Measurements from ENCODE around the gene KLK1. TPM values are rescaled to one million over a fixed set of nuclear protein-coding genes. Genes with fewer than 3 reads are reported as not detected.
"Not testable (repeated sequence)": the region's sequence is repeated elsewhere in the genome, so short reads cannot be mapped to it uniquely, and the experiment has no call there.

Gene KLK1
- total RNA-seq, 1 experiment from 2014 or later = not detected

- DNase-seq (ENCODE audit: low read depth) = no peak
- in situ Hi-C loops (cut with HindIII; ENCODE audit: low pct_unique_long_range_greater_than_20kb, low sequenced_read_pairs) = no loop called here
Observed at GRCh38 chr19:50796634-50797428, 26.8 kb downstream of the KLK1 start.

GRCh38 chr19:50796128-50796633 is 27.4 kb downstream of the KLK1 start:
- in situ Hi-C loops (cut with HindIII; ENCODE audit: low pct_unique_long_range_greater_than_20kb, low sequenced_read_pairs) = no loop called here

GRCh38 chr19:50795664-50796073 is 27.9 kb downstream of the KLK1 start:
- in situ Hi-C loops (cut with HindIII; ENCODE audit: low pct_unique_long_range_greater_than_20kb, low sequenced_read_pairs) = no loop called here

More at GRCh38 chr19:50796128-50796633, 27.4 kb downstream of the KLK1 start:
- DNase-seq (ENCODE audit: low read depth) = no peak

GRCh38 chr19:50794876-50795663 is 28.5 kb downstream of the KLK1 start:
- in situ Hi-C loops (cut with HindIII; ENCODE audit: low pct_unique_long_range_greater_than_20kb, low sequenced_read_pairs) = no loop called here
- DNase-seq (ENCODE audit: low read depth) = no peak

More at GRCh38 chr19:50795664-50796073, 27.9 kb downstream of the KLK1 start:
- no peak for DNase-seq (ENCODE audit: low read depth)

GRCh38 chr19:50794074-50794875 is 29.3 kb downstream of the KLK1 start:
- in situ Hi-C loops (cut with HindIII; ENCODE audit: low pct_unique_long_range_greater_than_20kb, low sequenced_read_pairs) = no loop called here

GRCh38 chr19:50793558-50794065 is 30.0 kb downstream of the KLK1 start:
- in situ Hi-C loops (cut with HindIII; ENCODE audit: low pct_unique_long_range_greater_than_20kb, low sequenced_read_pairs) = no loop called here
- DNase-seq (ENCODE audit: low read depth) = no peak

More at GRCh38 chr19:50794074-50794875, 29.3 kb downstream of the KLK1 start:
- DNase-seq (ENCODE audit: low read depth) = no peak

- in situ Hi-C loops (cut with HindIII; ENCODE audit: low pct_unique_long_range_greater_than_20kb, low sequenced_read_pairs) = no loop called here
- DNase-seq (ENCODE audit: low read depth) = no peak
Observed at GRCh38 chr19:50792272-50793250, 31.0 kb downstream of the KLK1 start.

- no peak for DNase-seq (ENCODE audit: low read depth)
- in situ Hi-C loops (cut with HindIII; ENCODE audit: low pct_unique_long_range_greater_than_20kb, low sequenced_read_pairs) = no loop called here
Observed at GRCh38 chr19:50791594-50792271, 31.9 kb downstream of the KLK1 start.

- DNase-seq (ENCODE audit: low read depth) = no peak
- in situ Hi-C loops (cut with HindIII; ENCODE audit: low pct_unique_long_range_greater_than_20kb, low sequenced_read_pairs) = no loop called here
Observed at GRCh38 chr19:50790922-50791467, 32.6 kb downstream of the KLK1 start.

- no peak for DNase-seq (ENCODE audit: low read depth)
- in situ Hi-C loops (cut with HindIII; ENCODE audit: low pct_unique_long_range_greater_than_20kb, low sequenced_read_pairs) = no loop called here
Observed at GRCh38 chr19:50790396-50790795, 33.2 kb downstream of the KLK1 start, which contains the start of gene ACP4. ACP4 (plus strand) TSS chr19:50790415; CDS start chr19:50790415, 0 bp downstream.

- in situ Hi-C loops (cut with HindIII; ENCODE audit: low pct_unique_long_range_greater_than_20kb, low sequenced_read_pairs) = no loop called here
- no peak for DNase-seq (ENCODE audit: low read depth)
Observed at GRCh38 chr19:50785329-50785728, 38.3 kb downstream of the KLK1 start.

- no peak for DNase-seq (ENCODE audit: low read depth)
- in situ Hi-C loops (cut with HindIII; ENCODE audit: low pct_unique_long_range_greater_than_20kb, low sequenced_read_pairs) = no loop called here
Observed at GRCh38 chr19:50784710-50785109, 38.9 kb downstream of the KLK1 start.

- DNase-seq (ENCODE audit: low read depth); in situ Hi-C loops (cut with HindIII; ENCODE audit: low pct_unique_long_range_greater_than_20kb, low sequenced_read_pairs): not testable (repeated sequence)
Observed at GRCh38 chr19:50783848-50784152, 39.8 kb downstream of the KLK1 start.

GRCh38 chr19:50780753-50781435 is 42.7 kb downstream of the KLK1 start:
- in situ Hi-C loops (cut with HindIII; ENCODE audit: low pct_unique_long_range_greater_than_20kb, low sequenced_read_pairs) = no loop called here

GRCh38 chr19:50779504-50780457 is 43.8 kb downstream of the KLK1 start:
- in situ Hi-C loops (cut with HindIII; ENCODE audit: low pct_unique_long_range_greater_than_20kb, low sequenced_read_pairs) = no loop called here

More at GRCh38 chr19:50780753-50781435, 42.7 kb downstream of the KLK1 start:
- DNase-seq (ENCODE audit: low read depth) = no peak

More at GRCh38 chr19:50779504-50780457, 43.8 kb downstream of the KLK1 start:
- DNase-seq (ENCODE audit: low read depth) = no peak

Measured in Caki2 (cell line).